Caki2 (cell line): ENCODE results near the gene MPI. TPM values are rescaled to one million over a fixed set of nuclear protein-coding genes. Genes with fewer than 3 reads are reported as not detected.
A peak's percentile ranks its signal among the peaks of the same experiment; 100 is the strongest.

Experiments used
- DNase-seq: peaks from one replicate; pipeline ENCODE4 v3.0.0-alpha.2; 2015; ENCODE audit warnings: low read depth
- in situ Hi-C: cut with HindIII; loops from 2 replicates; pipeline ENCODE4 v1.10.0; 2016; ENCODE audit warnings: low sequenced_read_pairs, low pct_unique_long_range_greater_than_20kb, mixed read lengths
- total RNA-seq: library from RNA; depleted of rRNA; stranded (reverse); fragments of >200 nt; shearing (Covaris generic); gene quantifications from 2 replicates; pipeline ENCODE4 v1.2.3, GENCODE V29; 2014; ENCODE audit warnings: low replicate concordance

Gene MPI
- total RNA-seq, 1 experiment from 2014 or later = 117 TPM

GRCh38 chr15:74857671-74858368 is 32.0 kb upstream of the MPI start:
- no peak for DNase-seq
- in situ Hi-C loops = no loop called here

GRCh38 chr15:74858369-74858740 is 31.5 kb upstream of the MPI start:
- DNase-seq = no peak
- in situ Hi-C loops = no loop called here

- peak; percentile 69 for DNase-seq
- in situ Hi-C loops = no loop called here
Observed at GRCh38 chr15:74863239-74864056, 26.4 kb upstream of the MPI start.

- in situ Hi-C loops = no loop called here
Observed at GRCh38 chr15:74864296-74864695, 25.5 kb upstream of the MPI start.

GRCh38 chr15:74865316-74865715 is 24.5 kb upstream of the MPI start:
- in situ Hi-C loops = no loop called here

More at GRCh38 chr15:74864296-74864695, 25.5 kb upstream of the MPI start:
- DNase-seq = no peak

GRCh38 chr15:74866090-74866489 is 23.8 kb upstream of the MPI start:
- DNase-seq = peak; percentile 55
- in situ Hi-C loops = no loop called here

More at GRCh38 chr15:74865316-74865715, 24.5 kb upstream of the MPI start:
- no peak for DNase-seq

GRCh38 chr15:74867466-74868038 is 22.3 kb upstream of the MPI start:
- DNase-seq = no peak
- in situ Hi-C loops = no loop called here

GRCh38 chr15:74868059-74868458 is 21.8 kb upstream of the MPI start:
- DNase-seq = no peak
- in situ Hi-C loops = no loop called here

- in situ Hi-C loops = no loop called here
- DNase-seq = no peak
Observed at GRCh38 chr15:74869372-74869725, 20.5 kb upstream of the MPI start.

GRCh38 chr15:74869726-74870407 is 20.0 kb upstream of the MPI start:
- DNase-seq = no peak
- in situ Hi-C loops = no loop called here

- in situ Hi-C loops = no loop called here
- DNase-seq = no peak
Observed at GRCh38 chr15:74870436-74871215, 19.2 kb upstream of the MPI start.

GRCh38 chr15:74872702-74873035 is 17.2 kb upstream of the MPI start:
- no peak for DNase-seq
- in situ Hi-C loops = no loop called here

- peak; percentile 94 for DNase-seq
- in situ Hi-C loops = no loop called here
Observed at GRCh38 chr15:74873036-74873755, 16.6 kb upstream of the MPI start, which contains the start of gene SCAMP2. SCAMP2 (minus strand) TSS chr15:74873365; CDS start chr15:74873255, 110 bp downstream.

- in situ Hi-C loops = no loop called here
- no peak for DNase-seq
Observed at GRCh38 chr15:74873756-74874424, 16.0 kb upstream of the MPI start.

- in situ Hi-C loops = no loop called here
- no peak for DNase-seq
Observed at GRCh38 chr15:74878273-74878672, 11.6 kb upstream of the MPI start.

- in situ Hi-C loops = no loop called here
- DNase-seq = no peak
Observed at GRCh38 chr15:74882528-74882927, 7.3 kb upstream of the MPI start.
